Adipose tissue (tissue), 3 donors: ENCODE measurements around the gene SLIT1. TPM values are rescaled to one million over a fixed set of nuclear protein-coding genes. Genes with fewer than 3 reads are reported as not detected.

ENCODE experiments used
- H3K27ac ChIP-seq: one replicate; pipeline ENCODE4 v1.5.1; 2013; ENCODE audit warnings: low read depth, low read length
- WGBS, 3 donors: extraction: QIAGEN DNeasy Blood & Tissue Kit; methylation state at CpG; one replicate each; pipeline ENCODE4 v1.1.7; 2013; 5-methylcytosine and 5-hydroxymethylcytosine counted together
- polyA plus RNA-seq, 3 donors: library from polyadenylated mRNA; stranded (reverse); fragments of 200-250 nt; gene quantifications; one replicate each; pipeline ENCODE4 v1.2.3, GENCODE V29; 2013
- donor health status: healthy with polysubstance abuse.
- donor health status: Bipolar disorder and iron deficiency.
- donor health status: healthy.

Gene SLIT1
- polyA plus RNA-seq, 3 donors: 0.18 to 0.48 (median 0.34) TPM

- 86 to 92% (median 91%) methylated on average over 3 of the region's 3 CpGs for WGBS, 3 donors
- no peak overlapping the region for H3K27ac ChIP-seq
Observed at GRCh38 chr10:97028832-97029178, 157.0 kb downstream of the SLIT1 start.

- no peak overlapping the region for H3K27ac ChIP-seq
- WGBS, 3 donors: 85 to 90% (median 87%) methylated on average over 2 of the region's 2 CpGs
Observed at GRCh38 chr10:97028126-97028831, 157.5 kb downstream of the SLIT1 start.

DNA sequence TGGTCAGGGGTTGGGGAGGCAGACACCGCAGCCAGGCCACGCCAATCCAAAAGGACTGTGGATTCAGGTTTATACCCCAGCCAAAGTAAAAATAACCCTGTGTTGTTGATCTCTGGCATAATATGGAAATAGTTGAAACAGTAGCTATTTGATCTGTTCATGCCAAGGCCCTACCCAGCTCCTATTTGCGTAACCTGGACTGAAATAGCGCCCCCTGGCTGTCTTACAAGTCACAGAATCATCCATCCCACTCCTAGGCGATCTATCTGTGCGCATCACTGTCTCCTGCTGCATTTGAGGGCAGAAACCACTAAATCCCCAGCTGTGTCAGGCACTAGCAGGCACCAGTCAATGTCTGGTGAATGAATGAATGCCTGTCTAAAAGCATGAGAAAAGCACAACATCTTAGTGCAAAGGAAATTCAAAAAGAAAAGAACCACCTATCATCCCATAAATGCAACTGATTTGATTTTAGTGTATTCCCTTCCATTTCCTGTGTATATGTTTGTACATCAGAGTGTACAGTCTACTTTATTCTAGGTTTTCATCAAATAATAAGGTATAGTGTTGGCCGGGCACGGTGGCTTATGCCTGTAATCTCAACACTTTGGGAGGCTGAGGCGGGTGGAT lies 160.0 kb downstream of the SLIT1 start:
- whole genome bisulfite sequencing, 3 donors: 66 to 78% (median 76%) methylated on average over 9 of the region's 9 CpGs
- no peak overlapping the region for H3K27ac ChIP-seq

DNA sequence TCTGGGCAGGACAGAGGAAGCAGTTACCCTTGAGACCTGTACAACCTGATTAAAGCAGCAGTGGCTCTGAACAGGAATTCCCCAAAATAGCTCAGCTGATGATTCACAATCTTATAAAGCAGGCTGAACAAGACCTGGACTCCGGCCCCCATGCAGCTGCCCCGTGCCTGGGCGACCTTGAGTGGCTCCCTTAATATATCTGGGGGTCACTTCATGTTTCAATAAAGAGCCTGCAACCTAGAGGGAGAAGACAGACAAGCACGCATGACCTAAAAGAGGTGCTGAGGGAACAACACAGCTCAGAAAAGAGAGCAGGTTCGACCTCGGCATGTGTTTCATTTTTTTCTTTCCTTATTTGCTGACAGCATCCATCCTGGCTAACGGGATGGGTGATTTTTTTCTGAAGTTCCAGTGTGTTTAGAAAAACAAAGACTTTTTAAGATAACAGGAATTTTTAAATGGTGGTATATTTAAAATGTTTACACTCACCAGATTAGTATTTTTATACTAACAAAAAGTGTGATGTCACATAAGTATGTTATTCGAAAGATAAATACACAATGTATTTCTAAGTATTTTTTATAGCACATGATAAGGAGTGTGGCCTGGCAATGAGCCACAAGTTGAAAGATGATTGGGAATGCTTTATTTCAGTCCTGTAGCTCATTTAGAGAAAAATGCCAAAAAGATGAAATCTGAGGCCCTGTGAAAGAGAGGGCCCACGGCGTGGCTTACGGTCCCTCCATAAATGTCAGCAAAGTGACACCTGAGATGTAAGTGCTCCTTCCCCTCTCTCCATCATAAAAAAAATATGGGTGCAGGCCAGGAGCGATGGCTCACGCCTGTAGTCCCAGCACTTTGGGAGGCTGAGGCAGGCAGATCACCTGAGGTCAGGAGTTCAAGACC lies 161.3 kb downstream of the SLIT1 start:
- WGBS, 3 donors: 44 to 52% (median 50%) methylated on average over 13 of the region's 13 CpGs
- no peak overlapping the region for H3K27ac ChIP-seq

DNA sequence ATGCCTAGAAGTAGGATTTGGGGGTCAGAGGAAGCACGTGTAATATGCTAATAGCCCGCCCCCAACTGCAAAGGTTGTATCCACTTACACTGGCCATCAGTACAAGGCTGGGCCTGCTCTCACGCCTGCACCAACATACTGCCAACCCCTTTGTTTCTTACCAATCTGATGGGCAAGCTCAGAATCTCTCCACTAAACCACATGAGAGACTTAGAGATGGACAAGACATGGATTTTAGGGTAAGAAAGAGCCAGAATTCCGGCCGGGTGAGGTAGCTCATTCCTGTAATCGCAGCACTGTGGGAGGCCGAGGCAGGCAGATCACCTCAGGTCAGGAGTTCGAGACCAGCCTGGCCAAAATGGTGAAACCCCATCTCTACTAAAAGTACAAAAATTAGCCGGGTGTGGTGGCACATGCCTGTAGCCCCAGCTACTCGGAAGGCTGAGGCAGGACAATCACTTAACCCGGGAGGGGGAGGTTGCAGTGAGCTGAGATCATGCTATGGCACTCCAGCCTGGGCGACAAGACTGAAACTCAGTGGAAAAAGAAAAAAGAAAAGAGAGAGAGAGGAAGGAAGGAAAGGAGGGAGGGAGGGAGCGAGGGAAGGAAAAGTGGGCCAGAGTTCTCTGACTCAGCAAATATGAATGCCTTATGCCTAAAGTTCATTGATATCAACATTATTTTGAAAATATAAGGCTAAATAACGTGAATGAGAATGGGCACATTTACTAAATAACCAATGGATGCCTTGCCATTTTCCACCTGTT lies 162.2 kb downstream of the SLIT1 start:
- H3K27ac ChIP-seq: no peak overlapping the region
- WGBS, 3 donors: 66 to 82% (median 67%) methylated on average over 14 of the region's 14 CpGs

DNA sequence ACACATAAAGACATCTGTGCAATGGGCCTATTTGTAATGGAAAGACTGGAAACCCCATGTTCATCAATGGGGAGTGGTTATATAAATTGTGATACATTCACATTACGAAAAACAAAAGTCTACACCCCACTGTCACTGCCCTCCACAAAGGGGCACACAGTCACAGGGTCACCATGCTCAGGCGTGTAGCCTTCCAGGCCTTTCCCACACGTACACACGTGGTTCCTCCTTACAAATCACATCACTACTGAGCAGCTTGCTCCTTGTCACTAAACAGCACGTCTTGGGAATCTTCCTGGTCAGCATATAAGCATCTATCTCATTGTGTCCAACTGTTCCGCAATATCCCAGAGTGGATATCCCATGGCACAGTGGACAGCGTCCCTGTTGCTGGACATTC lies 163.1 kb downstream of the SLIT1 start:
- H3K27ac ChIP-seq: no peak overlapping the region
- 92 to 98% (median 96%) methylated on average over 7 of the region's 7 CpGs for whole genome bisulfite sequencing, 3 donors

GRCh38 chr10:97020452-97021400 lies 165.0 kb downstream of the SLIT1 start:
- WGBS, 3 donors: 45 to 71% (median 62%) methylated on average over 25 of the region's 25 CpGs
- no peak overlapping the region for H3K27ac ChIP-seq

- H3K27ac ChIP-seq: no peak overlapping the region
- WGBS, 3 donors: 83 to 92% (median 87%) methylated on average over 12 of the region's 12 CpGs
Observed at GRCh38 chr10:97019213-97019844, 166.4 kb downstream of the SLIT1 start.

GRCh38 chr10:97018251-97019212 lies 167.2 kb downstream of the SLIT1 start:
- 82 to 90% (median 90%) methylated on average over 18 of the region's 18 CpGs for WGBS, 3 donors
- no peak overlapping the region for H3K27ac ChIP-seq

GRCh38 chr10:97017474-97017903 lies 168.3 kb downstream of the SLIT1 start:
- H3K27ac ChIP-seq: no peak overlapping the region
- WGBS, 3 donors: 73 to 91% (median 88%) methylated on average over 5 of the region's 5 CpGs

DNA sequence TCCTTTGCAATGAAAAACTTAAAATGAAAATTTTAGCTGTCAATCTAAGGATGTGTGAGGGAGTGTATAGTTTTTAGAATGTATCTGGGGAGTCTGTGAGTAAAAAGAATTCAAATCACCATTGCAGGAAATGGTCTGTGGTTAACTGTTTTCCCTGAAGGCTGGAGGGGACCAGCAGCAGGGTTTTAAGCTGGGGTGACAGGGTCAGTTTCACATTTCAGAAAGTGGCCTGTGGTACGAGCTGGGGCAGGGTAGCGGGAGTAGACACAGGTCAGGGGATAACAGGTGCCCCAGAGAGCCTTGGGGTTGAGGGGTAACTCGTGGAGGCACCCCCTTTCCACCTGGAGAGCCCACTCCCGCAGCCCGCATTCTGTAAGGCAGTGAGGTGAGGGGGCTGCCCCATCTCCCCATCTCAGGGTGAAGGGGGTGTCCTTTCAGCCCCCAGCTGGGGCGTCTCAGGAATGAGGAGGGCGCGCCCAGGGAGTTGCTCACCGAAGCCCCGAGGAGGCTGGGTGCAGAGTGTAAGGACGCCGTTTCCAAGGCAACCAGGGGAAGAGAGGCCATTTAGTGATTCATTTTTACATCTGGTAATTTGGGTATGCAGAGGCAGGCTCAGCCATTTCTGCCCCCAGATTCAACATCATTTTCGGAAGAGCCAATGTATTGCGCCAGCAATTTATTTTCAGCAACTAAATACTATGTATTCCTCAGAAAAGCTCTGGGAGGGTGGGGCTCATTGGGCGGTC lies 168.9 kb downstream of the SLIT1 start:
- no peak overlapping the region for H3K27ac ChIP-seq
- 62 to 87% (median 70%) methylated on average over 15 of the region's 15 CpGs for WGBS, 3 donors

DNA sequence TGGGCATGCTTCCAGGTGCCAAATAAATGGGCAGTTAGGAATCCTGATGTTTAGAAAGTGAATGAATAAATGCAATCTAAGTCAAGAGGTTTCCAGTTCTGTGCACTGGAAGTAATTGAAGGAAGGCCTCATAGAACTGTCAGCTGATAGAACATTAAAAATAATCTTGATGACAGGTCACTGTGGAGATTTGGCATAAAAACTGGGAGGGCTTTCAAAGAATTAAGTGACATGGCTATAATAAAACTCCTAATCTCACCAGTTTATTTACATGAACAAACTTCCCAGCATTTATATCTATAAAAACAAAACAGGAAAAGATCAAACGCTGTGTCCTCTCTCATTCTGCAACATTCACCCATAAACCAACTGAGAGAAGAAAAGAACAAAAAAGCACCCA lies 170.5 kb downstream of the SLIT1 start:
- WGBS, 3 donors: 35 to 90% (median 77%) methylated on average over 1 of the region's 1 CpG

DNA sequence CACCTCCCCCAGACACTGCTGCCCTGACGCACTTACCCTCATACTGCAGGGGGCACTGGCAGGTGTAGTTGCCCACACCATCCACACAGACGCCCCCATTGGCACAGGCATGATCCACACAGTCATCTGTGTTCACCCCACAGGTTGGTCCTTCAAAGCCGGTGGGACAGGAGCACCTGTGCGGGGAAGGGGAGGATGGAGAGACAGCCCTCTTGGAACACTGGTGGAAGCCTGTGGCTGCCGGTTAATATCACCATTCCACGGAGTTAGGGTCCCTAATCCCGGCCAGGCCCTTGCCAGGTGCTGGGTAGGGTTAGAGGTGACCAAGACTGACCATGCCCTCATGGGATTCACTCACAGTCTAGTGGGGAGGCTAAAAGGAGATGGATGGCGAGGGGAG lies 171.8 kb downstream of the SLIT1 start:
- 82 to 86% (median 86%) methylated on average over 8 of the region's 8 CpGs for WGBS, 3 donors

More for the DNA sequence above, 170.5 kb downstream of the SLIT1 start:
- H3K27ac ChIP-seq: no peak overlapping the region

GRCh38 chr10:97013568-97013967 lies 172.2 kb downstream of the SLIT1 start:
- 89 to 91% (median 91%) methylated on average over 8 of the region's 8 CpGs for WGBS, 3 donors
- H3K27ac ChIP-seq: no peak overlapping the region

More for the DNA sequence above, 171.8 kb downstream of the SLIT1 start:
- no peak overlapping the region for H3K27ac ChIP-seq

DNA sequence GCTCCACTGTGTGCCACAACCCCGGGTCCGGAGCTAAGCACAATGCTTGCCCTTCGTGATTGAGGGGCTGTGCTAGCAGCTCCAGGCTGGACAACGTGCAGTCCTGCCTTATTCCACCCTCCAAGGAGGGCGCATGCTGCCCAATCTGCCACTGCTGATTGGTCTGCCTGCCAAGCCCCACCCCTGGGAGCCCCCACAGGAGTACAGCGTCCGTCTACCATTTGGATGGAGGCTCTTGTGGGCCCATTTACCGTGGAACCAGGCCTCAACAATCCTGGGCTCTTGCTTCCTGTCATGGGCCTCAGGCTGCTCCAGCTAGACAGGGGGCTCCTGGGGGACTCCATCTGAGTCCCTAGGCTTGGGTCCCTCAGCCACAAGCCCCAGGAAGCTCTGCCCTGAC lies 173.3 kb downstream of the SLIT1 start:
- H3K27ac ChIP-seq: no peak overlapping the region
- WGBS, 3 donors: 85 to 90% (median 90%) methylated on average over 8 of the region's 8 CpGs
